ENCODE measurements around the gene NFKB1. TPM values are rescaled to one million over a fixed set of nuclear protein-coding genes. Genes with fewer than 3 reads are reported as not detected.
A peak's percentile ranks its signal among the peaks of the same experiment; 100 is the strongest.

The NFKB1 gene
- total and polyA plus RNA-seq, 10 of the 15 experiments (the other 5 are each of a cell fraction or from before 2014, with no cell fraction given): 8.7 to 110 (median 57.3) TPM

DNA sequence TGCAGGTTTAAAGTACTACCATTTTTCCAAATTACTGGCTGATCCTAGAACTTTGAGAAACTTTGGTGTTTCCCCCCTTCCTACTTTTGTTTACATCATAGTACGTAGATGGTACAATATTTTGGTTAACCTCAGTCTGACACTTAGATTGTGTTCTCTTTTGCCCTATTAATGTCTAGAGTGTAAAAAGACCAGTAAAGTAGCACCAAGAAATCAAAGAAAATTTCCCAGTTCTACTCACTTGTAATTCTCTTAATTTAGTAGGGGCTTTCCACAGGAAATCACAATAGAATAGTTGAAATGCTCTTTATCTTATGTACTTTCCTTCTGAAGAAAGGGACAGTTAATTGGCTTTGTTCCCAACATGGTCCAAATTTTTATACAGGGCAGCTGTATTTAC lies 51.6 kb downstream of the NFKB1 start:
- H3K4me2 ChIP-seq (ENCODE audit: control insufficient read depth, insufficient read depth): peak overlapping the region; percentile 41; the same call in 1 of the 2 replicates
- ChIA-PET RAD21 (ENCODE audit: unreplicated experiment) (interaction anchor here (0.6 kb wide), 1 partner anchor 315 kb away, joined by 3 read pairs; no protein-coding TSS in a partner anchor), SMC1A (ENCODE audit: uncharacterized antibody, unreplicated experiment) (interaction anchor here (0.8 to 1.9 kb wide), 6 partner anchors 9 to 42 kb away, joined by 3 to 5 read pairs (median 4); no protein-coding TSS in a partner anchor), CTCF (interaction anchor here (1.2 kb wide), 1 partner anchor 26 kb away, joined by 3 read pairs; no protein-coding TSS in a partner anchor), POLR2A (no interaction called here)
- H3K27me3 ChIP-seq (replicated peaks in 1 of 2; ENCODE audit: control insufficient read depth in 2 of 2, insufficient read depth in 2 of 2, low read length in 1 of 2): no peaks in the 10 kb centered on the region
- no TSS peak for BruUV-seq (replicated peaks)
- peaks cover 18% of the 10 kb centered on the region for H3K4me1 ChIP-seq (ENCODE audit: control insufficient read depth, insufficient read depth, low read length)
- H3K9me3 ChIP-seq (replicated peaks; ENCODE audit: control insufficient read depth, insufficient read depth, low read length): no peaks in the 10 kb centered on the region; the same call in 2 of the 3 replicates
- in situ Hi-C loops (cut with MboI): no loop called here
- peaks cover 53% of the 10 kb centered on the region for H3K79me2 ChIP-seq (ENCODE audit: control insufficient read depth, insufficient read depth, low read length)
- FAIRE-seq: no peak
- no peak for DNase-seq (ENCODE audit: low read depth, low spot score)
- peak; percentile 84 for ATAC-seq
- WGBS (ENCODE audit: insufficient coverage, insufficient replicate concordance, low lambda C conversion rate, missing lambda C conversion rate): 0% methylated on average over 1 of the region's 1 CpG
- no peak overlapping the region for H3K4me3 ChIP-seq
- intact Hi-C loops (cut with micrococcal nuclease; ENCODE audit: unreplicated experiment): no loop called here
- H3K27ac ChIP-seq (ENCODE audit: control insufficient read depth, insufficient read depth): peak overlapping the region; percentile 65; the same call in 1 of the 2 replicates
- H3K36me3 ChIP-seq (ENCODE audit: control insufficient read depth in 2 of 2, insufficient read depth in 2 of 2, low read length in 1 of 2): peaks cover 6 to 19% of the 10 kb centered on the region in 2 experiments
- no peak overlapping the region for H3K9ac ChIP-seq (ENCODE audit: control insufficient read depth, insufficient read depth, low read length)
- no peaks in the 10 kb centered on the region for H4K20me1 ChIP-seq (ENCODE audit: control insufficient read depth, insufficient read depth)
- no peak overlapping the region for H2AFZ ChIP-seq (ENCODE audit: control insufficient read depth, low read depth, low read length)
- TF ChIP-seq, protein P1, sequence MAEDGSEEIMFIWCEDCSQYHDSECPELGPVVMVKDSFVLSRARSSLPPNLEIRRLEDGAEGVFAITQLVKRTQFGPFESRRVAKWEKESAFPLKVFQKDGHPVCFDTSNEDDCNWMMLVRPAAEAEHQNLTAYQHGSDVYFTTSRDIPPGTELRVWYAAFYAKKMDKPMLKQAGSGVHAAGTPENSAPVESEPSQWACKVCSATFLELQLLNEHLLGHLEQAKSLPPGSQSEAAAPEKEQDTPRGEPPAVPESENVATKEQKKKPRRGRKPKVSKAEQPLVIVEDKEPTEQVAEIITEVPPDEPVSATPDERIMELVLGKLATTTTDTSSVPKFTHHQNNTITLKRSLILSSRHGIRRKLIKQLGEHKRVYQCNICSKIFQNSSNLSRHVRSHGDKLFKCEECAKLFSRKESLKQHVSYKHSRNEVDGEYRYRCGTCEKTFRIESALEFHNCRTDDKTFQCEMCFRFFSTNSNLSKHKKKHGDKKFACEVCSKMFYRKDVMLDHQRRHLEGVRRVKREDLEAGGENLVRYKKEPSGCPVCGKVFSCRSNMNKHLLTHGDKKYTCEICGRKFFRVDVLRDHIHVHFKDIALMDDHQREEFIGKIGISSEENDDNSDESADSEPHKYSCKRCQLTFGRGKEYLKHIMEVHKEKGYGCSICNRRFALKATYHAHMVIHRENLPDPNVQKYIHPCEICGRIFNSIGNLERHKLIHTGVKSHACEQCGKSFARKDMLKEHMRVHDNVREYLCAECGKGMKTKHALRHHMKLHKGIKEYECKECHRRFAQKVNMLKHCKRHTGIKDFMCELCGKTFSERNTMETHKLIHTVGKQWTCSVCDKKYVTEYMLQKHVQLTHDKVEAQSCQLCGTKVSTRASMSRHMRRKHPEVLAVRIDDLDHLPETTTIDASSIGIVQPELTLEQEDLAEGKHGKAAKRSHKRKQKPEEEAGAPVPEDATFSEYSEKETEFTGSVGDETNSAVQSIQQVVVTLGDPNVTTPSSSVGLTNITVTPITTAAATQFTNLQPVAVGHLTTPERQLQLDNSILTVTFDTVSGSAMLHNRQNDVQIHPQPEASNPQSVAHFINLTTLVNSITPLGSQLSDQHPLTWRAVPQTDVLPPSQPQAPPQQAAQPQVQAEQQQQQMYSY (CRISPR knock-in tag; IDR thresholded peaks at IDR 0.05): no peak
- TF ChIP-seq JUNB (IDR thresholded peaks at IDR 0.05): no peak
- TF ChIP-seq ZBED1 (IDR thresholded peaks at IDR 0.05; ENCODE audit: borderline replicate concordance): no peak
- no peak for TF ChIP-seq POLR2AphosphoS5 (IDR thresholded peaks at IDR 0.05; ENCODE audit: low read length)
- no peak for TF ChIP-seq MEF2A (IDR thresholded peaks at IDR 0.05; ENCODE audit: insufficient read depth, low read depth, low read length)
- no peak for TF ChIP-seq BACH1 (IDR thresholded peaks at IDR 0.05; ENCODE audit: borderline replicate concordance)
- TF ChIP-seq CHD2 (IDR thresholded peaks at IDR 0.05; ENCODE audit: borderline replicate concordance, low read depth, low read length): no peak
- TF ChIP-seq, protein P2, sequence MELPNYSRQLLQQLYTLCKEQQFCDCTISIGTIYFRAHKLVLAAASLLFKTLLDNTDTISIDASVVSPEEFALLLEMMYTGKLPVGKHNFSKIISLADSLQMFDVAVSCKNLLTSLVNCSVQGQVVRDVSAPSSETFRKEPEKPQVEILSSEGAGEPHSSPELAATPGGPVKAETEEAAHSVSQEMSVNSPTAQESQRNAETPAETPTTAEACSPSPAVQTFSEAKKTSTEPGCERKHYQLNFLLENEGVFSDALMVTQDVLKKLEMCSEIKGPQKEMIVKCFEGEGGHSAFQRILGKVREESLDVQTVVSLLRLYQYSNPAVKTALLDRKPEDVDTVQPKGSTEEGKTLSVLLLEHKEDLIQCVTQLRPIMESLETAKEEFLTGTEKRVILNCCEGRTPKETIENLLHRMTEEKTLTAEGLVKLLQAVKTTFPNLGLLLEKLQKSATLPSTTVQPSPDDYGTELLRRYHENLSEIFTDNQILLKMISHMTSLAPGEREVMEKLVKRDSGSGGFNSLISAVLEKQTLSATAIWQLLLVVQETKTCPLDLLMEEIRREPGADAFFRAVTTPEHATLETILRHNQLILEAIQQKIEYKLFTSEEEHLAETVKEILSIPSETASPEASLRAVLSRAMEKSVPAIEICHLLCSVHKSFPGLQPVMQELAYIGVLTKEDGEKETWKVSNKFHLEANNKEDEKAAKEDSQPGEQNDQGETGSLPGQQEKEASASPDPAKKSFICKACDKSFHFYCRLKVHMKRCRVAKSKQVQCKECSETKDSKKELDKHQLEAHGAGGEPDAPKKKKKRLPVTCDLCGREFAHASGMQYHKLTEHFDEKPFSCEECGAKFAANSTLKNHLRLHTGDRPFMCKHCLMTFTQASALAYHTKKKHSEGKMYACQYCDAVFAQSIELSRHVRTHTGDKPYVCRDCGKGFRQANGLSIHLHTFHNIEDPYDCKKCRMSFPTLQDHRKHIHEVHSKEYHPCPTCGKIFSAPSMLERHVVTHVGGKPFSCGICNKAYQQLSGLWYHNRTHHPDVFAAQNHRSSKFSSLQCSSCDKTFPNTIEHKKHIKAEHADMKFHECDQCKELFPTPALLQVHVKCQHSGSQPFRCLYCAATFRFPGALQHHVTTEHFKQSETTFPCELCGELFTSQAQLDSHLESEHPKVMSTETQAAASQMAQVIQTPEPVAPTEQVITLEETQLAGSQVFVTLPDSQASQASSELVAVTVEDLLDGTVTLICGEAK (IDR thresholded peaks at IDR 0.05; ENCODE audit: borderline replicate concordance): no peak
- TF ChIP-seq SMC3 (IDR thresholded peaks at IDR 0.05; ENCODE audit: borderline replicate concordance, low read length): no peak
- TF ChIP-seq WRNIP1 (IDR thresholded peaks at IDR 0.05; ENCODE audit: borderline replicate concordance, low read depth, low read length): no peak
- no peak for TF ChIP-seq PAX5 (IDR thresholded peaks at IDR 0.05; ENCODE audit: borderline replicate concordance, low read depth, low read length)
- TF ChIP-seq STAT3 (IDR thresholded peaks at IDR 0.05; ENCODE audit: low read depth, low read length): no peak
- TF ChIP-seq, protein P3, sequence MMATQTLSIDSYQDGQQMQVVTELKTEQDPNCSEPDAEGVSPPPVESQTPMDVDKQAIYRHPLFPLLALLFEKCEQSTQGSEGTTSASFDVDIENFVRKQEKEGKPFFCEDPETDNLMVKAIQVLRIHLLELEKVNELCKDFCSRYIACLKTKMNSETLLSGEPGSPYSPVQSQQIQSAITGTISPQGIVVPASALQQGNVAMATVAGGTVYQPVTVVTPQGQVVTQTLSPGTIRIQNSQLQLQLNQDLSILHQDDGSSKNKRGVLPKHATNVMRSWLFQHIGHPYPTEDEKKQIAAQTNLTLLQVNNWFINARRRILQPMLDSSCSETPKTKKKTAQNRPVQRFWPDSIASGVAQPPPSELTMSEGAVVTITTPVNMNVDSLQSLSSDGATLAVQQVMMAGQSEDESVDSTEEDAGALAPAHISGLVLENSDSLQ (IDR thresholded peaks at IDR 0.05): no peak
- no peak for TF ChIP-seq EZH2 (IDR thresholded peaks at IDR 0.05; ENCODE audit: borderline replicate concordance, control insufficient read depth, low read depth, low read length)
- no peak for TF ChIP-seq MYC (IDR thresholded peaks at IDR 0.05; ENCODE audit: insufficient read depth, insufficient read length, insufficient replicate concordance, low read length, severe bottlenecking)
- TF ChIP-seq ZNF24 (IDR thresholded peaks at IDR 0.05): no peak
